ENCODE data around the gene XYLT1. TPM values are rescaled to one million over a fixed set of nuclear protein-coding genes. Genes with fewer than 3 reads are reported as not detected.

Gene XYLT1
- total RNA-seq, 1 donor from 2014 or later = 0.23 TPM

- DNase-seq (ENCODE audit: low read depth) = no peak
- TF ChIP-seq, protein P1, sequence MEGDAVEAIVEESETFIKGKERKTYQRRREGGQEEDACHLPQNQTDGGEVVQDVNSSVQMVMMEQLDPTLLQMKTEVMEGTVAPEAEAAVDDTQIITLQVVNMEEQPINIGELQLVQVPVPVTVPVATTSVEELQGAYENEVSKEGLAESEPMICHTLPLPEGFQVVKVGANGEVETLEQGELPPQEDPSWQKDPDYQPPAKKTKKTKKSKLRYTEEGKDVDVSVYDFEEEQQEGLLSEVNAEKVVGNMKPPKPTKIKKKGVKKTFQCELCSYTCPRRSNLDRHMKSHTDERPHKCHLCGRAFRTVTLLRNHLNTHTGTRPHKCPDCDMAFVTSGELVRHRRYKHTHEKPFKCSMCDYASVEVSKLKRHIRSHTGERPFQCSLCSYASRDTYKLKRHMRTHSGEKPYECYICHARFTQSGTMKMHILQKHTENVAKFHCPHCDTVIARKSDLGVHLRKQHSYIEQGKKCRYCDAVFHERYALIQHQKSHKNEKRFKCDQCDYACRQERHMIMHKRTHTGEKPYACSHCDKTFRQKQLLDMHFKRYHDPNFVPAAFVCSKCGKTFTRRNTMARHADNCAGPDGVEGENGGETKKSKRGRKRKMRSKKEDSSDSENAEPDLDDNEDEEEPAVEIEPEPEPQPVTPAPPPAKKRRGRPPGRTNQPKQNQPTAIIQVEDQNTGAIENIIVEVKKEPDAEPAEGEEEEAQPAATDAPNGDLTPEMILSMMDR (conservative IDR thresholded peaks at IDR 0.05; ENCODE audit: low read depth, low read length) = no peak
- no peak overlapping the region for H3K4me3 ChIP-seq (ENCODE audit: low read depth, low read length)
Measured at GRCh38 chr16:17098685-17099084, 372.1 kb downstream of the XYLT1 start.

DNA sequence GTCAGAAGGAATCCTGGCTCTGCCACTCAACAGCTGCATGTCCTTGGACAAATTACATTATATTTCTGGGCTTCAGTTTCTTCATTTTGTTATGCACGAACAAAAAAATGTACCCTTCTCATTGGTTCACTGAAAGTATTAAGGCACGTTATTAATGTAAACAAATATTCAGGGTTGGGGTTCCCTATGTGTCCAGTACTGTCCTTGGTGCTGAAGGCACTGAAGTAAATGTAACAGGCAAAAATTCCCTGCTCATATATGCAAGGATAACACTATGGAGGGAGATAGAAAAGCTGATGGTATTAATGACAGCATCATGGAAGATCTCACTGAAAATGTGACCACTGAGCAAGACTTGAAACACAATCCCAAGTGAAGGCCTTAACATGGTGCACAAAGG, 386.6 kb downstream of the XYLT1 start:
- no peak overlapping the region for H3K4me3 ChIP-seq (ENCODE audit: low read depth, low read length)
- DNase-seq (ENCODE audit: low read depth) = no peak
- TF ChIP-seq, protein P1 (conservative IDR thresholded peaks at IDR 0.05; ENCODE audit: low read depth, low read length) = no peak

- no peak for DNase-seq (ENCODE audit: low read depth)
- no peak overlapping the region for H3K4me3 ChIP-seq (ENCODE audit: low read depth, low read length)
- TF ChIP-seq, protein P1 (conservative IDR thresholded peaks at IDR 0.05; ENCODE audit: low read depth, low read length) = no peak
Measured at GRCh38 chr16:17083628-17084027, 387.1 kb downstream of the XYLT1 start.

DNA sequence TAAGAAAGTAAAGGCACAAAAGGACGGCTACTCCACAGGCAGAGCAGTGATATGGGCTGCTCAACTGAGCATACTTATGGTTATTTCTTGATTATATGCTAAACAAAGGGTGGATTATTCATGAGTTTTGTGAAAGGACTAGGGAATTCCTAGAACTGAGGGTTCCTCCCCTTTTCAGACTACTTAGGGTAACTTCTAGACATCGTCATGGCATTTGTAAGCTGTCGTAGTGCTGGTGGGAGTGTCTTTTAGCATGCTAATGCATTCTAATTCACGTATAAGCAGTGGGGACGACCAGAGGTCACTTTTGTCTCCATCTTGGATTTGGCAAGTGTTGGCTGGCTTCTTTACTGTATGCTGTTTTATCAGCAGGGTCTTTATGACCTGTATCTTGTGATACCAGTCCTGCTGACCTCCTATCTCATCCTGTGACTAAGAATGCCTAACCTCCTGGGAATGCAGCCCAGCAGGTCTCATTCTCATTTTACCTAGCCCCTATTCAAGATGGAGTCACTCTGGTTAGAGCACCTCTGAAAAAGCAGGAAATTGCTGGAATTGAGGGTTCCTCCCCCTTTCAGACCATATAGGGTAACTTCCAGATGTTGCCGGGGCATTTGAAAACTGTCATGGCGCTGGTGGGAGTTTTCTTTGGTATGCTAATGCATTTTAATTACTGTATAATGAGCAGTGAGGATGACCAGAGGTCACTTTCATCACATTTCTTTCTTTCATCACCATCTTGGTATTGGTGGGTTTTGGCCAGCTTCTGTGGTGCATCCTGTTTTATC, 388.5 kb downstream of the XYLT1 start:
- no peak overlapping the region for H3K4me3 ChIP-seq (ENCODE audit: low read depth, low read length)
- no peak for DNase-seq (ENCODE audit: low read depth)
- TF ChIP-seq, protein P1 (conservative IDR thresholded peaks at IDR 0.05; ENCODE audit: low read depth, low read length) = no peak

DNA sequence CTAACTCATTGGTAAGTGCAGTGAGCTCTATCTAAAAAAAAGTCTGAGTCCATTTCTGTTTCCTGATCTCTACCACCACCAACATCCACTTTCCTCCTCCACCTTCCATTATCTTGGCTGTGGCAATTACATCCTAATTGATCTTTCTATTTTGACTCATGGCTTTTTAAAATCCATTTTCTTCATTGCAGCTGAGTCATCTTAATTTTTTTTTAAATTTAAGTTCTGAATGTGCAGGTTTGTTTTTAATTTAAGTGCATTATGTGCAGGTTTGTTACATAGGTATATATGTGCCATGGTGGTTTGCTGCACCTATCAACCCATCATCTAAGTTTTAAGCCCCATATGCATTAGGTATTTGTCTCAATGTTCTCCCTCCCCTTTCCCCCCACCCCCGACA, 390.7 kb downstream of the XYLT1 start:
- no peak overlapping the region for H3K4me3 ChIP-seq (ENCODE audit: low read depth, low read length)
- no peak for DNase-seq (ENCODE audit: low read depth)
- TF ChIP-seq, protein P1 (conservative IDR thresholded peaks at IDR 0.05; ENCODE audit: low read depth, low read length) = no peak

GRCh38 chr16:17078931-17079631, 391.7 kb downstream of the XYLT1 start:
- no peak overlapping the region for H3K4me3 ChIP-seq (ENCODE audit: low read depth, low read length)
- no peak for DNase-seq (ENCODE audit: low read depth)
- TF ChIP-seq, protein P1 (conservative IDR thresholded peaks at IDR 0.05; ENCODE audit: low read depth, low read length) = no peak
